Occipital lobe (tissue), 2 donors: ENCODE data around the gene SLC48A1. TPM values are rescaled to one million over a fixed set of nuclear protein-coding genes. Genes with fewer than 3 reads are reported as not detected.
A peak's percentile ranks its signal among the peaks of the same experiment; 100 is the strongest.
"Not testable (repeated sequence)": the region's sequence is repeated elsewhere in the genome, so short reads cannot be mapped to it uniquely, and the experiment has no call there.

Source experiments
- DNase-seq: peaks from one replicate; lab custom pipeline; 2025; lab: John Stamatoyannopoulos, UW
- total RNA-seq: library from RNA; depleted of rRNA; stranded (reverse); fragments of >200 nt; gene quantifications from one replicate; pipeline ENCODE4 v1.2.3, GENCODE V29; 2014

SLC48A1 gene
- total RNA-seq, 1 donor from 2014 or later, result 11.1 TPM

GRCh38 chr12:47809518-47809917 lies 36.5 kb downstream of the SLC48A1 start:
- not testable (repeated sequence) for DNase-seq

GRCh38 chr12:47811072-47811396 lies 38.0 kb downstream of the SLC48A1 start:
- no peak for DNase-seq

GRCh38 chr12:47811581-47812484 lies 38.8 kb downstream of the SLC48A1 start:
- no peak for DNase-seq

GRCh38 chr12:47812797-47813510 lies 39.9 kb downstream of the SLC48A1 start:
- DNase-seq, result peak; percentile 63

GRCh38 chr12:47813511-47814196 lies 40.6 kb downstream of the SLC48A1 start:
- DNase-seq, result no peak

GRCh38 chr12:47814539-47815170 lies 41.6 kb downstream of the SLC48A1 start:
- no peak for DNase-seq

- not testable (repeated sequence) for DNase-seq
These were observed 42.4 kb downstream of the SLC48A1 start for GRCh38 chr12:47815447-47815846.

- no peak for DNase-seq
These were observed 43.6 kb downstream of the SLC48A1 start for GRCh38 chr12:47816403-47817271.

- no peak for DNase-seq
These were observed 44.4 kb downstream of the SLC48A1 start for GRCh38 chr12:47817272-47818006.

- DNase-seq, result no peak
These were observed 45.0 kb downstream of the SLC48A1 start for GRCh38 chr12:47818007-47818376.

- DNase-seq, result no peak
These were observed 45.6 kb downstream of the SLC48A1 start for GRCh38 chr12:47818467-47819137.

GRCh38 chr12:47819138-47819895 lies 46.3 kb downstream of the SLC48A1 start:
- peak; percentile 24 for DNase-seq

- DNase-seq, result peak; percentile 78
These were observed 47.0 kb downstream of the SLC48A1 start, which contains the start of gene HDAC7 for GRCh38 chr12:47819896-47820630. Gene HDAC7, minus strand, starts transcription at chr12:47819903. Its CDS starts 118 bp downstream, at chr12:47819785.

GRCh38 chr12:47820631-47821345 lies 47.8 kb downstream of the SLC48A1 start:
- peak; percentile 42 for DNase-seq

- DNase-seq, result no peak
These were observed 48.3 kb downstream of the SLC48A1 start for GRCh38 chr12:47821346-47821706.

GRCh38 chr12:47822401-47822800 lies 49.4 kb downstream of the SLC48A1 start:
- no peak for DNase-seq

GRCh38 chr12:47822863-47823262 lies 49.8 kb downstream of the SLC48A1 start:
- no peak for DNase-seq
